K562 (cell line): ENCODE results near the gene SKIDA1. TPM values are rescaled to one million over a fixed set of nuclear protein-coding genes. Genes with fewer than 3 reads are reported as not detected.

ENCODE experiments used
- ATAC-seq: fragments of 200-7000 bp; cut with Tn5 transposase; 3 replicates; pipeline ENCODE4 v1.9.1; 2020; ENCODE audit warnings: moderate library complexity
- BruUV-seq: library from RNA; stranded (reverse); fragments of 400-500 nt; replicated peaks from 2 replicates; lab custom pipeline; 2021; lab: Mats Ljungman, UMichigan
- CTCF ChIA-PET: fragments of 300-600 bp; formaldehyde crosslinking; extraction: SDS; loops from one replicate; lab custom pipeline; 2021; ENCODE audit warnings: low intra/inter-chr PET ratio; lab: Yijun Ruan, JAX
- POLR2A ChIA-PET: fragments of 300-600, 350-650 bp; sonication (Branson Sonifier 250); formaldehyde crosslinking; extraction: SDS; loops from one replicate; lab custom pipeline; 2021; ENCODE audit warnings: antibody characterized with exemption, inconsistent platforms; lab: Yijun Ruan, JAX
- DNase-seq, 4 experiments: peaks; one replicate each; pipeline versions ENCODE4 v3.0.0 to v3.0.0-alpha.2; 2011 to 2018; ENCODE audit warnings: low spot score in 3 of 4, mixed read lengths in 3 of 4; ENCODE audit errors: extremely low read depth in 1 of 4
- FAIRE-seq: peaks from 2 replicates; lab custom pipeline; 2011; peaks lifted over from hg19 to GRCh38; lab: Jason Lieb, UNC
- H2AFZ ChIP-seq: 2 replicates; pipeline ENCODE4 v1.6.0; 2011; ENCODE audit warnings: low read depth, low read length, control low read depth, inconsistent platforms
- H3K27ac ChIP-seq: fragments of 200-600 bp; 3 replicates; pipeline ENCODE4 v1.8.0; 2011; ENCODE audit warnings: low read depth, mild to moderate bottlenecking, control low read depth, inconsistent platforms, low read length, moderate library complexity, mixed read lengths; ENCODE audit errors: extremely low read depth
- H3K27me3 ChIP-seq, 2 experiments: fragments of 300-600 bp in 1 of 2; 2 replicates in 1 of 2; 3 replicates in 1 of 2; pipeline versions ENCODE4 v1.6.0 to v1.8.0; 2011; ENCODE audit warnings: inconsistent platforms in 2 of 2, low read length in 2 of 2, mild to moderate bottlenecking in 1 of 2, mixed read lengths in 1 of 2, moderate library complexity in 1 of 2; ENCODE audit not compliant: control insufficient read depth in 2 of 2, insufficient read depth in 2 of 2
- H3K36me3 ChIP-seq: fragments of 300-600 bp; 3 replicates; pipeline ENCODE4 v1.8.0; 2011; ENCODE audit warnings: mild to moderate bottlenecking, low read length, inconsistent platforms; ENCODE audit not compliant: control insufficient read depth, insufficient read depth
- H3K4me1 ChIP-seq, 2 experiments: fragments of 200-600 bp in 1 of 2; replicated peaks in 1 of 2; 2 replicates in 1 of 2; 3 replicates in 1 of 2; pipeline versions ENCODE4 v1.5.1 to v1.8.0; 2011; ENCODE audit warnings: inconsistent platforms in 2 of 2, low read length in 2 of 2, mild to moderate bottlenecking in 1 of 2, mixed read lengths in 1 of 2, moderate library complexity in 1 of 2; ENCODE audit not compliant: control insufficient read depth in 2 of 2, insufficient read depth in 2 of 2
- H3K4me2 ChIP-seq: 2 replicates; pipeline ENCODE4 v1.6.1; 2011; ENCODE audit warnings: low read length, control low read depth, inconsistent platforms, mixed read lengths; ENCODE audit not compliant: insufficient read depth
- H3K4me3 ChIP-seq: fragments of 200-600 bp; sonication (generic), shearing (Covaris generic); 2 replicates; pipeline ENCODE4 v1.5.1; 2016; ENCODE audit warnings: control low read depth, inconsistent platforms
- H3K79me2 ChIP-seq: fragments of 200-600 bp; 3 replicates; pipeline ENCODE4 v1.8.0; 2011; ENCODE audit warnings: low read length, inconsistent platforms; ENCODE audit not compliant: control insufficient read depth, insufficient read depth
- H3K9ac ChIP-seq, 2 experiments: 2 replicates each; pipeline versions ENCODE4 v1.6.0 to v1.6.1; 2011; ENCODE audit warnings: low read depth in 2 of 2, low read length in 2 of 2, control low read depth in 1 of 2, inconsistent platforms in 1 of 2, mild to moderate bottlenecking in 1 of 2, mixed read lengths in 1 of 2; ENCODE audit not compliant: insufficient read depth in 1 of 2
- H3K9me1 ChIP-seq: one replicate; pipeline ENCODE4 v1.6.0; 2011; ENCODE audit warnings: inconsistent platforms, mild to moderate bottlenecking, low read length, moderate library complexity; ENCODE audit not compliant: control insufficient read depth, insufficient read depth
- H3K9me3 ChIP-seq: replicated peaks from 2 replicates; pipeline ENCODE4 v1.5.1; 2011; ENCODE audit warnings: low read depth, low read length, inconsistent platforms; ENCODE audit not compliant: control insufficient read depth, insufficient read depth
- H4K20me1 ChIP-seq: replicated peaks from 2 replicates; pipeline ENCODE4 v1.6.1; 2011; ENCODE audit warnings: low read length, inconsistent platforms, mixed read lengths; ENCODE audit not compliant: control insufficient read depth, insufficient read depth
- BHLHE40 ChIP-seq: IDR thresholded peaks from 2 replicates; pipeline ENCODE4 v1.6.1; 2011; ENCODE audit warnings: low read length, improper control_type of control experiment
- CC2D1A ChIP-seq: fragments of 450-650 bp; IDR thresholded peaks from 2 replicates; pipeline ENCODE4 v1.6.1; 2017; ENCODE audit warnings: mild to moderate bottlenecking
- CREBBP ChIP-seq: IDR thresholded peaks from one replicate; pipeline ENCODE4 v1.6.1; 2012; ENCODE audit warnings: low read depth, mild to moderate bottlenecking, control low read depth, inconsistent platforms, low read length
- MAFF ChIP-seq: IDR thresholded peaks from 2 replicates; pipeline ENCODE4 v1.6.1; 2012; ENCODE audit warnings: low read length, improper control_type of control experiment
- MAX ChIP-seq: sonication (generic); formaldehyde crosslinking; IDR thresholded peaks from 2 replicates; pipeline ENCODE4 v1.9.0; 2022; ENCODE audit warnings: mild to moderate bottlenecking, missing genetic modification reagents
- NBN ChIP-seq: fragments of 450-650 bp; IDR thresholded peaks from 2 replicates; pipeline ENCODE4 v1.6.1; 2016; ENCODE audit warnings: low read depth, mild to moderate bottlenecking
- NR0B1 ChIP-seq: fragments of 450-650 bp; IDR thresholded peaks from one replicate; pipeline ENCODE4 v1.6.1; 2018; ENCODE audit warnings: mild to moderate bottlenecking, moderate library complexity; ENCODE audit not compliant: partially characterized antibody
- RBM25 ChIP-seq: fragments of 200-400 bp; formaldehyde crosslinking; IDR thresholded peaks from 2 replicates; pipeline ENCODE4 v1.6.1; 2018; ENCODE audit warnings: low read length, low read depth, moderate library complexity; ENCODE audit not compliant: severe bottlenecking
- REST ChIP-seq, 2 experiments: fragments of 450-650 bp; formaldehyde crosslinking in 1 of 2; IDR thresholded peaks; 2 replicates each; pipeline versions ENCODE4 v1.4.0 to v1.6.1; 2014 to 2020; ENCODE audit warnings: mild to moderate bottlenecking in 2 of 2, borderline replicate concordance in 1 of 2, low read depth in 1 of 2
- RFX1 ChIP-seq: fragments of 450-650 bp; IDR thresholded peaks from 2 replicates; pipeline ENCODE4 v1.6.1; 2016; ENCODE audit warnings: mild to moderate bottlenecking, moderate library complexity
- SOX6 ChIP-seq: fragments of 450-650 bp; IDR thresholded peaks from 2 replicates; pipeline ENCODE4 v1.6.1; 2014; ENCODE audit warnings: mild to moderate bottlenecking
- ZNF444 ChIP-seq: fragments of 250-450 bp; sonication (Bioruptor Pico); IDR thresholded peaks from 2 replicates; pipeline ENCODE4 v1.4.0; 2020; ENCODE audit warnings: mild to moderate bottlenecking, moderate library complexity
- WGBS: fragments of 100-300 bp; shearing (Covaris generic); methylation state at CpG from one replicate; pipeline ENCODE4 v1.1.6; 2016; ENCODE audit warnings: low coverage, mixed read lengths; ENCODE audit not compliant: insufficient coverage; ENCODE audit errors: missing lambda C conversion rate; 5-methylcytosine and 5-hydroxymethylcytosine counted together
- in situ Hi-C: fragments of 300-500 bp; cut with MboI; formaldehyde crosslinking; loops from 4 replicates; pipeline ENCODE4 v1.15.0; 2018; ENCODE audit warnings: inconsistent platforms, mixed read lengths
- intact Hi-C: fragments of 100-400 bp; cut with micrococcal nuclease; formaldehyde crosslinking; loops from 2 replicates; pipeline ENCODE4 v1.14.2; 2022
- polyA plus RNA-seq, 8 experiments: library from polyadenylated mRNA; depleted of rRNA in 4 of 8; stranded (reverse) in 5 of 8; unstranded in 3 of 8; fragments of >200 nt; fragmentation: Nextera tagmentation in 2 of 8; fragmentation: Illumina TruSeq in 1 of 8; extraction: Ambion mirVana in 2 of 8; extraction: Trizol in 1 of 8; gene quantifications; 2 replicates each; pipeline versions ENCODE4 v1.2.1 to v1.2.3, GENCODE V29; 2011 to 2014; ENCODE audit warnings: inconsistent platforms in 1 of 8, missing spikeins in 1 of 8
- total RNA-seq, 7 experiments: library from RNA; depleted of rRNA in 6 of 7; stranded (reverse); fragments of >200 nt in 6 of 7; fragmentation: Illumina TruSeq in 2 of 7; extraction: Trizol in 2 of 7; gene quantifications; 2 replicates each; pipeline versions ENCODE4 v1.2.1 to v1.2.3, GENCODE V29; 2011 to 2021; ENCODE audit warnings: low replicate concordance in 1 of 7

Gene SKIDA1
- total and polyA plus RNA-seq, 9 of the 15 experiments (the other 6 are each of a cell fraction or from before 2014, with no cell fraction given): 0.05 to 1.1 (median 0.42) TPM

- POLR2A ChIA-PET: interaction anchor here (0.6 kb wide), 1 partner anchor 14 kb away, joined by 3 read pairs; no protein-coding TSS in a partner anchor
- no peak overlapping the region for H3K27ac ChIP-seq
- no peak for DNase-seq
- no peak overlapping the region for H3K9ac ChIP-seq
- CTCF ChIA-PET: no interaction called here
- H3K4me2 ChIP-seq: no peak overlapping the region
- no TSS peak for BruUV-seq
- H3K4me1 ChIP-seq: peaks cover 4 to 7% of the 10 kb centered on the region in 2 experiments; a peak in 3 of 5 replicates
- intact Hi-C loops: no loop called here
- ATAC-seq: no peak
- H3K79me2 ChIP-seq: no peaks in the 10 kb centered on the region
- no peak overlapping the region for H3K4me3 ChIP-seq
- no peaks in the 10 kb centered on the region for H3K27me3 ChIP-seq
- 89% methylated on average over 12 of the region's 39 CpGs for WGBS
- H3K36me3 ChIP-seq: no peaks in the 10 kb centered on the region
- no peaks in the 10 kb centered on the region for H4K20me1 ChIP-seq
- H3K9me3 ChIP-seq: no peaks in the 10 kb centered on the region
- no peaks in the 10 kb centered on the region for H3K9me1 ChIP-seq
- no peak for FAIRE-seq
- H2AFZ ChIP-seq: no peak overlapping the region
- in situ Hi-C loops: no loop called here
- TF ChIP-seq REST (IDR thresholded peaks at IDR 0.05; ENCODE audit: borderline replicate concordance) (no peak), REST (CRISPR knock-in tag; IDR thresholded peaks at IDR 0.05; ENCODE audit: low read depth) (no peak), CC2D1A (no peak), SOX6 (no peak), NBN (no peak), RBM25 (no peak), RFX1 (no peak), BHLHE40 (no peak), MAX (CRISPR knock-in tag) (no peak), CREBBP (no peak), ZNF444 (CRISPR knock-in tag) (no peak), MAFF (no peak), NR0B1 (no peak)
These were observed 15.0 kb downstream of the SKIDA1 start for GRCh38 chr10:21510241-21511094.
